B cell (primary cell): Measurements from ENCODE around the gene ATP6V1D. TPM values are rescaled to one million over a fixed set of nuclear protein-coding genes. Genes with fewer than 3 reads are reported as not detected.

Experiments used
- ATAC-seq: fragments of 200-7000 bp; cut with Tn5 transposase; one replicate; pipeline ENCODE4 v1.10.0; 2021; ENCODE audit warnings: low read depth, mild to moderate bottlenecking, moderate number of reproducible peaks, moderate library complexity
- CTCF ChIA-PET: fragments of 350-600 bp; sonication (Branson Sonifier 250); formaldehyde crosslinking; loops from one replicate; lab custom pipeline; 2021; ENCODE audit warnings: antibody characterized with exemption, inconsistent platforms; lab: Charles Lee
- POLR2A ChIA-PET: fragments of 350-600 bp; sonication (Branson Sonifier 250); formaldehyde crosslinking; loops from one replicate; lab custom pipeline; 2021; ENCODE audit warnings: antibody characterized with exemption; lab: Charles Lee
- DNase-seq: peaks from one replicate; pipeline ENCODE4 v3.0.0; 2013
- H2AFZ ChIP-seq: 2 replicates; pipeline ENCODE4 v1.6.1; 2012; ENCODE audit warnings: mild to moderate bottlenecking, low read depth, low read length; ENCODE audit not compliant: insufficient read depth, poor library complexity, severe bottlenecking
- H3K27ac ChIP-seq, 2 donors: 1 replicate in 1 of 2; 2 replicates in 1 of 2; pipeline ENCODE4 v1.5.1; 2012 to 2013; ENCODE audit warnings: low read length in 2 of 2, mild to moderate bottlenecking in 2 of 2, moderate library complexity in 1 of 2
- H3K27me3 ChIP-seq, 4 experiments: fragments of 200-600 bp in 1 of 4; sonication (generic) in 1 of 4; replicated peaks in 1 of 4; 1 replicate in 2 of 4; 2 replicates in 2 of 4; pipeline versions ENCODE4 v1.6.1 to v1.7.0; 2013 to 2016; ENCODE audit warnings: low read length in 3 of 4, mild to moderate bottlenecking in 2 of 4, mixed read lengths in 1 of 4, moderate library complexity in 1 of 4; ENCODE audit not compliant: insufficient read depth in 4 of 4, control insufficient read depth in 3 of 4; ENCODE audit errors: control extremely low read depth in 1 of 4
- H3K36me3 ChIP-seq, 2 experiments: replicated peaks in 1 of 2; 1 replicate in 1 of 2; 2 replicates in 1 of 2; pipeline versions ENCODE4 v1.6.1 to v1.7.1; 2013; ENCODE audit warnings: low read length in 1 of 2; ENCODE audit not compliant: insufficient read depth in 2 of 2, control insufficient read depth in 1 of 2; ENCODE audit errors: control extremely low read depth in 1 of 2, extremely low read depth in 1 of 2
- H3K4me1 ChIP-seq, 2 donors: fragments of 200-600 bp in 1 of 2; sonication (generic) in 1 of 2; 1 replicate in 1 of 2; 2 replicates in 1 of 2; pipeline versions ENCODE4 v1.5.1 to v1.6.1; 2013 to 2017; ENCODE audit warnings: low read length in 2 of 2; ENCODE audit not compliant: control insufficient read depth in 2 of 2, insufficient read depth in 2 of 2
- H3K4me2 ChIP-seq: replicated peaks from 2 replicates; pipeline ENCODE3; 2012; ENCODE audit warnings: mild to moderate bottlenecking, low read depth, low read length; ENCODE audit not compliant: poor library complexity, severe bottlenecking
- H3K4me3 ChIP-seq, 5 experiments: fragments of 200-600 bp in 1 of 5; sonication (generic) in 1 of 5; 1 replicate in 3 of 5; 2 replicates in 2 of 5; pipeline versions ENCODE4 v1.5.1 to v1.7.0; 2011 to 2016; ENCODE audit warnings: low read length in 4 of 5, mild to moderate bottlenecking in 4 of 5, low read depth in 2 of 5, control low read depth in 1 of 5, moderate library complexity in 1 of 5; ENCODE audit not compliant: insufficient read depth in 1 of 5; ENCODE audit errors: control extremely low read depth in 1 of 5, extremely low read depth in 1 of 5
- H3K79me2 ChIP-seq: fragments of 200-600 bp; sonication (generic); one replicate; pipeline ENCODE4 v1.6.0; 2016; ENCODE audit warnings: low read length; ENCODE audit not compliant: control insufficient read depth, insufficient read depth
- H3K9ac ChIP-seq: fragments of 200-600 bp; sonication (generic); 2 replicates; pipeline ENCODE4 v1.6.1; 2017; ENCODE audit warnings: mild to moderate bottlenecking, low read length, moderate library complexity
- H3K9me3 ChIP-seq, 3 donors: one replicate each; pipeline versions ENCODE4 v1.6.1 to v1.7.1; 2013; ENCODE audit warnings: low read length in 2 of 3; ENCODE audit not compliant: control insufficient read depth in 2 of 3, insufficient read depth in 1 of 3; ENCODE audit errors: control extremely low read depth in 1 of 3
- H4K20me1 ChIP-seq: 2 replicates; pipeline ENCODE4 v1.6.0; 2012; ENCODE audit warnings: mild to moderate bottlenecking, low read length; ENCODE audit not compliant: insufficient read depth, control insufficient read depth, poor library complexity, severe bottlenecking
- H3K27ac Mint-ChIP-seq: one replicate; pipeline ENCODE4 v1.8.0; 2021; ENCODE audit warnings: mixed read lengths
- H3K27me3 Mint-ChIP-seq: one replicate; pipeline ENCODE4 v1.8.0; 2021; ENCODE audit warnings: mixed read lengths
- H3K4me1 Mint-ChIP-seq: one replicate; pipeline ENCODE4 v1.8.0; 2021; ENCODE audit warnings: mixed read lengths
- H3K4me3 Mint-ChIP-seq: one replicate; pipeline ENCODE4 v1.8.0; 2021; ENCODE audit warnings: mixed read lengths
- H3K9me3 Mint-ChIP-seq: one replicate; pipeline ENCODE4 v1.8.0; 2022; ENCODE audit warnings: mixed read lengths; ENCODE audit not compliant: insufficient read depth
- EZH2 ChIP-seq: IDR thresholded peaks from 2 replicates; pipeline ENCODE4 v1.6.1; 2012; ENCODE audit warnings: borderline replicate concordance, low read depth, mild to moderate bottlenecking, moderate library complexity, low read length; ENCODE audit not compliant: insufficient read depth, poor library complexity, severe bottlenecking
- WGBS: methylation state at CpG from one replicate; pipeline ENCODE4 v1.1.5; 2013; ENCODE audit warnings: missing lambda C conversion rate; ENCODE audit not compliant: insufficient coverage; 5-methylcytosine and 5-hydroxymethylcytosine counted together
- intact Hi-C: fragments of 100-400 bp; cut with micrococcal nuclease; formaldehyde crosslinking; loops from one replicate; pipeline ENCODE4 v1.10.0; 2022
- polyA plus RNA-seq: library from polyadenylated mRNA; depleted of rRNA; stranded (reverse); fragments of >200 nt; gene quantifications from 2 replicates; pipeline ENCODE4 v1.2.3, GENCODE V29; 2012
- total RNA-seq, 2 donors: library from RNA; stranded (reverse); fragments of 120-200 nt in 1 of 2; gene quantifications; 1 replicate in 1 of 2; 2 replicates in 1 of 2; pipeline versions ENCODE4 v1.2.3 to v1.2.4, GENCODE V29; 2013 to 2022
- TF ChIP-seq, protein P1 (sequence below): fragments of 200-600 bp; IDR thresholded peaks from one replicate; pipeline ENCODE4 v1.8.0; 2022; ENCODE audit warnings: antibody characterized with exemption, mild to moderate bottlenecking

Gene ATP6V1D
- total and polyA plus RNA-seq, 2 donors (not counting 1 experiment from before 2014, with no cell fraction given) = 6.4 to 35.3 TPM

DNA sequence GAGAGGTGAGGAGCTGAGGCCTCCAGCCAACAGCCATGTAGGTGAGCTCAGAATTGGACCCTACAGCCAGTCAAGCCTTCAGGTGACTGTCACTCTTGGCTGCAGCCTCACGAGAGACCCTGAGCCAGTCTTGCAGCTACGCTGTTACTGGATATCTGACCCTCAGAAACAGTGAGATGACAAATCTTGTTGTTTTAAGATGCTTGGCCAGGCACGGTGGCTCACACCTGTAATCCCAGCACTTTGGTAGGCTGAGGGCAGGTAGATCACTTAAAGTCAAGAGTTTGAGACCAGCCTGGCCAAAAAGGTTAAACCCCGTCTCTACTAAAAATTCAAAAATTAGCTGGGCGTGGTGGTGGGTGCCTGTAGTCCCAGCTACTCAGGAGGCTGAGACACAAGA lies 46.2 kb upstream of the ATP6V1D start:
- H3K4me2 ChIP-seq = no peak overlapping the region
- ChIA-PET POLR2A (no interaction called here), CTCF (no interaction called here)
- intact Hi-C loops = no loop called here
- TF ChIP-seq, protein P1, sequence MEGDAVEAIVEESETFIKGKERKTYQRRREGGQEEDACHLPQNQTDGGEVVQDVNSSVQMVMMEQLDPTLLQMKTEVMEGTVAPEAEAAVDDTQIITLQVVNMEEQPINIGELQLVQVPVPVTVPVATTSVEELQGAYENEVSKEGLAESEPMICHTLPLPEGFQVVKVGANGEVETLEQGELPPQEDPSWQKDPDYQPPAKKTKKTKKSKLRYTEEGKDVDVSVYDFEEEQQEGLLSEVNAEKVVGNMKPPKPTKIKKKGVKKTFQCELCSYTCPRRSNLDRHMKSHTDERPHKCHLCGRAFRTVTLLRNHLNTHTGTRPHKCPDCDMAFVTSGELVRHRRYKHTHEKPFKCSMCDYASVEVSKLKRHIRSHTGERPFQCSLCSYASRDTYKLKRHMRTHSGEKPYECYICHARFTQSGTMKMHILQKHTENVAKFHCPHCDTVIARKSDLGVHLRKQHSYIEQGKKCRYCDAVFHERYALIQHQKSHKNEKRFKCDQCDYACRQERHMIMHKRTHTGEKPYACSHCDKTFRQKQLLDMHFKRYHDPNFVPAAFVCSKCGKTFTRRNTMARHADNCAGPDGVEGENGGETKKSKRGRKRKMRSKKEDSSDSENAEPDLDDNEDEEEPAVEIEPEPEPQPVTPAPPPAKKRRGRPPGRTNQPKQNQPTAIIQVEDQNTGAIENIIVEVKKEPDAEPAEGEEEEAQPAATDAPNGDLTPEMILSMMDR = no peak
- TF ChIP-seq EZH2 = no peak
- H4K20me1 ChIP-seq = no peaks in the 10 kb centered on the region
- peaks cover 22% of the 10 kb centered on the region for H3K27me3 Mint-ChIP-seq
- peaks cover 0 to 1% (median 0%) of the 10 kb centered on the region in 3 donors for H3K9me3 ChIP-seq
- no peaks in the 10 kb centered on the region for H3K4me1 Mint-ChIP-seq
- no peak overlapping the region for H3K27ac Mint-ChIP-seq
- WGBS = 98% methylated on average over 5 of the region's 5 CpGs
- ATAC-seq = no peak
- no peak for DNase-seq
- no peak overlapping the region for H3K9ac ChIP-seq
- H3K9me3 Mint-ChIP-seq = peaks cover 3% of the 10 kb centered on the region
- no peak overlapping the region for H3K4me3 ChIP-seq
- peaks cover 0 to 3% (median 1%) of the 10 kb centered on the region in 4 experiments for H3K27me3 ChIP-seq
- H3K27ac ChIP-seq = no peak overlapping the region
- no peak overlapping the region for H3K4me3 Mint-ChIP-seq
- H3K4me1 ChIP-seq = no peaks in the 10 kb centered on the region
- H3K36me3 ChIP-seq = no peaks in the 10 kb centered on the region
- no peaks in the 10 kb centered on the region for H3K79me2 ChIP-seq
- no peak overlapping the region for H2AFZ ChIP-seq

DNA sequence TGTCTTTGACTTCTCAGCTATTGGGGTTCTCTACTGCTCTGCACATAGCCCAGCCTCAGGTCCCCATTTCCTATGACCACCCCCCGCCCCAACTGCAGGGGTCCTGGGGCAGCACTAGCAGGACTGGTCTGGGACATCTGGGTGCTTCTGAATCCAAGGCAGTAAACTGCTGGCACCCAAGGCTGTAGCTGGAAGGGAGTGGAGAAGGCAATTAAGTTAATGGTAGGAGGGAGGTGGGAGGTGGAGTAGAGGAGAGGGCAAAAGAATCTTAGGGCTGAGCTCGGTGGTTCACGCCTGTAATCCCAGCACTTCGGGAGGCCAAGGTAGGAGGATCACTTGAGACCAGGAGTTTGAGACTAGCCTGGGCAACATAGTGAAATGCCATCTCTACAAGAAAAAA lies 40.8 kb upstream of the ATP6V1D start:
- Histone ChIP-seq H3K4me3 (no peak overlapping the region), H3K79me2 (no peaks in the 10 kb centered on the region), H3K9ac (no peak overlapping the region), H3K27me3 (peaks cover 0 to 11% (median 3%) of the 10 kb centered on the region in 4 experiments), H3K4me2 (no peak overlapping the region), H4K20me1 (no peaks in the 10 kb centered on the region), H3K9me3 (peaks cover 0 to 1% (median 0%) of the 10 kb centered on the region in 3 donors), H3K36me3 (no peaks in the 10 kb centered on the region), H3K27ac (no peak overlapping the region), H2AFZ (no peak overlapping the region), H3K4me1 (no peaks in the 10 kb centered on the region)
- no peaks in the 10 kb centered on the region for H3K4me1 Mint-ChIP-seq
- no peak overlapping the region for H3K4me3 Mint-ChIP-seq
- H3K27ac Mint-ChIP-seq = no peak overlapping the region
- POLR2A ChIA-PET = no interaction called here
- CTCF ChIA-PET = no interaction called here
- ATAC-seq (no peak), DNase-seq (no peak)
- intact Hi-C loops = no loop called here
- peaks cover 3% of the 10 kb centered on the region for H3K9me3 Mint-ChIP-seq
- H3K27me3 Mint-ChIP-seq = peaks cover 36% of the 10 kb centered on the region
- TF ChIP-seq, protein P1 = no peak
- TF ChIP-seq EZH2 = no peak
- 98% methylated on average over 4 of the region's 4 CpGs for WGBS
